MCF 10A (cell line): Measurements from ENCODE around the gene PPM1J. TPM values are rescaled to one million over a fixed set of nuclear protein-coding genes. Genes with fewer than 3 reads are reported as not detected.

Experiments used
- BruUV-seq: library from RNA; stranded (reverse); fragments of 400-500 nt; replicated peaks from 2 replicates; lab custom pipeline; 2021; lab: Mats Ljungman, UMichigan
- CTCF ChIA-PET: fragments of 300-600 bp; sonication (Branson Sonifier 250); formaldehyde crosslinking; extraction: SDS; loops from one replicate; lab custom pipeline; 2021; ENCODE audit warnings: antibody characterized with exemption, inconsistent platforms; lab: Yijun Ruan, JAX
- POLR2A ChIA-PET: fragments of 300-600, 350-650 bp; sonication (Branson Sonifier 250); formaldehyde crosslinking; extraction: SDS; loops from one replicate; lab custom pipeline; 2020; ENCODE audit warnings: antibody characterized with exemption, inconsistent platforms; lab: Yijun Ruan, JAX
- DNase-seq: peaks from one replicate; pipeline ENCODE4 v3.0.0-alpha.2; 2018; ENCODE audit not compliant: unreplicated experiment
- H3K27ac Mint-ChIP-seq: one replicate; pipeline ENCODE4 v1.8.0; 2022; ENCODE audit warnings: mild to moderate bottlenecking, low read depth, mixed read lengths; ENCODE audit not compliant: unreplicated experiment
- H3K27me3 Mint-ChIP-seq: one replicate; pipeline ENCODE4 v1.8.0; 2022; ENCODE audit warnings: mixed read lengths; ENCODE audit not compliant: insufficient read depth, unreplicated experiment
- H3K36me3 Mint-ChIP-seq: one replicate; pipeline ENCODE4 v1.8.0; 2022; ENCODE audit warnings: mild to moderate bottlenecking, moderate library complexity, mixed read lengths; ENCODE audit not compliant: insufficient read depth, unreplicated experiment
- H3K4me1 Mint-ChIP-seq: one replicate; pipeline ENCODE4 v1.8.0; 2022; ENCODE audit warnings: mixed read lengths; ENCODE audit not compliant: insufficient read depth, unreplicated experiment
- H3K4me3 Mint-ChIP-seq: one replicate; pipeline ENCODE4 v1.8.0; 2022; ENCODE audit warnings: mild to moderate bottlenecking, moderate library complexity, mixed read lengths; ENCODE audit not compliant: unreplicated experiment
- H3K9me3 Mint-ChIP-seq: one replicate; pipeline ENCODE4 v1.8.0; 2022; ENCODE audit warnings: mixed read lengths; ENCODE audit not compliant: unreplicated experiment
- intact Hi-C: fragments of 100-400 bp; cut with micrococcal nuclease; formaldehyde crosslinking; loops from 2 replicates; pipeline ENCODE4 v1.14.1; 2022
- total RNA-seq: library from RNA; stranded (reverse); gene quantifications from 2 replicates; pipeline ENCODE4 v1.2.3, GENCODE V29; 2022
- TF ChIP-seq, protein P1 (sequence below): fragments of 200-600 bp; IDR thresholded peaks from one replicate; pipeline ENCODE4 v1.8.0; 2022; ENCODE audit warnings: antibody characterized with exemption, mild to moderate bottlenecking; ENCODE audit not compliant: unreplicated experiment

The PPM1J gene
- total RNA-seq, 1 experiment from 2014 or later, result 1.5 TPM

DNA sequence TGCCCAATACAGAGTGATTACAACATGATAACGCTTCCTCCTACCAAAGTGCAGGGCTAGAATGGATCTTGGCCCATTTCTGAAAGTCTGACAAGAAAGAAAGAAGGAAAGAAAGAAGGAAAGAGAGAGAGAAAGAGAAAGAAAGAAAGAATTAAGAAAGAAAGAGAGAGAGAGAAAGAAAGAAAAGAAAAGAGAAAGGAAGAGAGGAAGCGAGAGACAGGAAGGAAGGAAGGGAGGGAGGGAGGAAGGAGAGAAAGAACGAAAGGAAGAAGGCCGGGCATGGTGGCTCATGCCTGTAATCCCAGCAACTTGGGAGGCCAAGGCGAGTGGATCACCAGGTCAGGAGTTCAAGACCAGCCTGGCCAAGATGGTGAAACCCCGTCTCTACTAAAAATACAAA, 44.1 kb upstream of the PPM1J start:
- Mint-ChIP-seq H3K4me1 (peaks cover 31% of the 10 kb centered on the region), H3K27ac (no peak overlapping the region), H3K36me3 (no peaks in the 10 kb centered on the region), H3K27me3 (no peaks in the 10 kb centered on the region), H3K9me3 (peaks cover 15% of the 10 kb centered on the region), H3K4me3 (no peak overlapping the region)
- no TSS peak for BruUV-seq
- ChIA-PET POLR2A (no interaction called here), CTCF (interaction anchor here (0.5 to 0.9 kb wide), 2 partner anchors 45 to 280 kb away, joined by 3 read pairs; no protein-coding TSS in a partner anchor)
- TF ChIP-seq, protein P1, sequence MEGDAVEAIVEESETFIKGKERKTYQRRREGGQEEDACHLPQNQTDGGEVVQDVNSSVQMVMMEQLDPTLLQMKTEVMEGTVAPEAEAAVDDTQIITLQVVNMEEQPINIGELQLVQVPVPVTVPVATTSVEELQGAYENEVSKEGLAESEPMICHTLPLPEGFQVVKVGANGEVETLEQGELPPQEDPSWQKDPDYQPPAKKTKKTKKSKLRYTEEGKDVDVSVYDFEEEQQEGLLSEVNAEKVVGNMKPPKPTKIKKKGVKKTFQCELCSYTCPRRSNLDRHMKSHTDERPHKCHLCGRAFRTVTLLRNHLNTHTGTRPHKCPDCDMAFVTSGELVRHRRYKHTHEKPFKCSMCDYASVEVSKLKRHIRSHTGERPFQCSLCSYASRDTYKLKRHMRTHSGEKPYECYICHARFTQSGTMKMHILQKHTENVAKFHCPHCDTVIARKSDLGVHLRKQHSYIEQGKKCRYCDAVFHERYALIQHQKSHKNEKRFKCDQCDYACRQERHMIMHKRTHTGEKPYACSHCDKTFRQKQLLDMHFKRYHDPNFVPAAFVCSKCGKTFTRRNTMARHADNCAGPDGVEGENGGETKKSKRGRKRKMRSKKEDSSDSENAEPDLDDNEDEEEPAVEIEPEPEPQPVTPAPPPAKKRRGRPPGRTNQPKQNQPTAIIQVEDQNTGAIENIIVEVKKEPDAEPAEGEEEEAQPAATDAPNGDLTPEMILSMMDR, result no peak
- no peak for DNase-seq
- intact Hi-C loops, result no loop called here

DNA sequence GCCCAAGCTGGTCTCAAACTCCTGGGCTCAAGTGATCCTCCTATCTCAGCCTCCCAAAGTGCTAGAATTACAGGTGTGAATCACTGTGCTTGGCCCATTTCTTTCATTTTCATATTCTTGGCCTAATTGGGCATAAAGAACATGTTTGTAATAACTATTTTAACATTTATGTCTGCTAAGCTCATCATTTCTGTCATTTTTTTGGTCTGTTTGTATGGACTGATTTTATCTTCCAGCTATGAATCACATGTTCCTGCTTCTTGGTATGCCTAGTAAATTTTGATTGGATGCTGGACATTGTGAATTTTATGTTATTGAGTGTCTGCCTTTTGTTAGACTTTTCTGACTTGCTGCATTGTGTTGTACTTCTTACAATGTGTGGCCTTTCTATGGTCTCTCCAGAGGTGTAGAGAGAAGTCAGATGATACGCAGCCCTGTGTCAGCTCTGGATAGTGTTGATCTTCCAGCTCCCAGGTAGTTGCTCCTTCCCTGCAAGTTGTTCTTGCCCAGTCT, 39.0 kb upstream of the PPM1J start:
- no peak overlapping the region for H3K4me3 Mint-ChIP-seq
- no peaks in the 10 kb centered on the region for H3K36me3 Mint-ChIP-seq
- intact Hi-C loops, result no loop called here
- DNase-seq, result no peak
- no peak overlapping the region for H3K27ac Mint-ChIP-seq
- ChIA-PET CTCF (interaction anchor here (0.6 to 2.5 kb wide), 8 partner anchors 9 to 364 kb away, joined by 3 to 12 read pairs (median 4); partner anchors contain the start of gene PPM1J), POLR2A (no interaction called here)
- BruUV-seq, result no TSS peak
- TF ChIP-seq, protein P1, result no peak
- peaks cover 18% of the 10 kb centered on the region for H3K9me3 Mint-ChIP-seq
- H3K4me1 Mint-ChIP-seq, result peaks cover 3% of the 10 kb centered on the region
- H3K27me3 Mint-ChIP-seq, result peaks cover 11% of the 10 kb centered on the region

DNA sequence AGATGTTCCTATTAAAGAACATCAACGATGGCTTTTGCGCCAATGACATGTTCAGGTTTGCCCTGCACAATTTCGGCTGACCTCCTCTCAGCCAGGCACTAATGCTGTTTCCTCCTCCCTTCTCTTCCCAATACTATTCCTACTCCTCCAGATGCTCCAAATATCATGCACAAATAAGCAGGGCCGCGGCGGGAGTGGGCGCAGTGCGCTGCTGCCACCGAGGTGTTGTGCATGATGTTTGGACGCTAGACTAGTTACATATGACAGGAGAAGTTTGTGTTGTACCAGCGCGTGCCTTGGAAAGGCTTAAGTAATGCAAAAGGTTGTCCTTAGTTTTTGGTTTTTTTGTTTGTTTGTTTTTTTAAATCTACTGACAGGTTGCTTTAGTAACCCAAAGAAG, 33.3 kb upstream of the PPM1J start:
- Mint-ChIP-seq H3K36me3 (no peaks in the 10 kb centered on the region), H3K27me3 (peaks cover 11% of the 10 kb centered on the region), H3K4me1 (no peaks in the 10 kb centered on the region), H3K4me3 (no peak overlapping the region), H3K27ac (no peak overlapping the region), H3K9me3 (peaks cover 4% of the 10 kb centered on the region)
- no TSS peak for BruUV-seq
- DNase-seq, result no peak
- intact Hi-C loops, result no loop called here
- TF ChIP-seq, protein P1, result no peak
- CTCF ChIA-PET, result no interaction called here
- POLR2A ChIA-PET, result no interaction called here

DNA sequence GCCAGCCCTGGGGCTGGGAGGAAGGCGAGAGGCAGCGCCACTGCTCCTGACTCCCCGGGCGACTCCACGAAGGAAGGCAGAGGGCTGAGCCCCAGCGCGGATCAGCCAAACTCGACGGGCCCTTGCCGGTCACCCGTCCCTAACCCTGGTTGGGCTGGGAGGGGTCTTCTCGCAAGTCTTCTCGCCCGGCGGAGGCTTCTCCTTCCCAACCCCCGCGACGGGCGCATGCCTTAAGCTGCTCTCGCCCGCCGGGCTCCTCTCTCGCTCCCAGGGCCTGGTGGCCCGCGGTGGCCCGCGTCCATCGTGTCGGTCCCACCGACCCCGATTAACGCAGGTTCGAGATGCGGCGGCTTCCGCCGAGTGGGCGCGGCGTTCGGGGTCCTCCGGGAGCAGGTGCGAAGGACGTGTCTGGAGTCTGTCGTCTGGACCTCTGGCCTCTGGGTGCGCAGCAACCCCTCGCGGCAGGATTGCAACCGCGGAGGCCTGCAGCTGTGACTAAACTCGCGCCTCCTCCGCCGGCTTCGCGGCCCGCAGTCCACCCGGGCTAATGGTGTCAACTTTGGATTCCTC, 29.0 kb upstream of the PPM1J start:
- no TSS peak for BruUV-seq
- Mint-ChIP-seq H3K27me3 (no peaks in the 10 kb centered on the region), H3K9me3 (no peaks in the 10 kb centered on the region), H3K36me3 (no peaks in the 10 kb centered on the region), H3K4me1 (no peaks in the 10 kb centered on the region), H3K27ac (no peak overlapping the region), H3K4me3 (no peak overlapping the region)
- ChIA-PET POLR2A (no interaction called here), CTCF (interaction anchor here (0.7 to 2.5 kb wide), 5 partner anchors 19 to 354 kb away, joined by 3 to 9 read pairs (median 5); no protein-coding TSS in a partner anchor)
- DNase-seq, result no peak
- TF ChIP-seq, protein P1, result no peak
- intact Hi-C loops, result no loop called here
